GM21786 (cell line): ENCODE measurements around the gene DCAF17.
"Not testable (repeated sequence)": the region's sequence is repeated elsewhere in the genome, so short reads cannot be mapped to it uniquely, and the experiment has no call there.

Experiments used
- ATAC-seq: cut with Tn5 transposase; IDR thresholded peaks from one replicate; pipeline ENCODE4 v1.9.1; 2021; ENCODE audit not compliant: unreplicated experiment

DCAF17 gene

DNA sequence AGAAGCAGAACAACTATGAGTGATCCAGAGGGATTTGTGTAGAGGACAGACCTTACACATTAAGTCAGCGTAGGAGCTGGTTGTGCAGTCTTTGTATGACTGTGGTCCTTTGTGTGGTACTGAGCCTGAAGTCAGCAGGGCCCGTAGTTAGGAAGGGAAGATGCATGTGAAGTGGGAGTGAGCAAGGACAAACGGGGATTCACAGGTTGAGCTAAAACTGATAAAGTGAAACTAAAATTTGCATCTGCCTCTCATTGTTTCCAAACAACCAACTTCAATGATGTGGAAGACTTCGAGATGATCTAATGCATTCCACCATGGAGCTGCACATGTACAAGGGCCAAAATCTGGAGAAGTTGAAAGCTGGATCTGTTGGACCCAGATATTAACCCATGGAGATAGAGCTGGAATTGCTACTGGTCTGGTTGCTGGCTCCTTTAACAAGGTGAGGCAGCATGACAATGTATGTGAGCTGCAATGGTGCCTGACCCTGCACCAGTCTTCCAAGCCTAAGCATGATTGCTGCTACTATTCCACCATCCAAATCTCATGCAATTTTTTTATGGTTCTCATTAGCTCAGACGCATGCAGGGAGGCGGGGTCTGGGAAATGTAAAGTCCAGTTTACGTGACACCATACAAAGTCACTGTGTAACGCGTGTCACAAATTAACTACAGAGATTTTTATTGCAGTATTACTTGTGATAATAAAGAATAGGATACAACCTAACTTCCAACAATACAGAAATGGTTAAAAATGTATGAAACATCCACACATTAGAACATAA is 76.1 kb downstream of the DCAF17 start:
- ATAC-seq = peak; percentile 65

DNA sequence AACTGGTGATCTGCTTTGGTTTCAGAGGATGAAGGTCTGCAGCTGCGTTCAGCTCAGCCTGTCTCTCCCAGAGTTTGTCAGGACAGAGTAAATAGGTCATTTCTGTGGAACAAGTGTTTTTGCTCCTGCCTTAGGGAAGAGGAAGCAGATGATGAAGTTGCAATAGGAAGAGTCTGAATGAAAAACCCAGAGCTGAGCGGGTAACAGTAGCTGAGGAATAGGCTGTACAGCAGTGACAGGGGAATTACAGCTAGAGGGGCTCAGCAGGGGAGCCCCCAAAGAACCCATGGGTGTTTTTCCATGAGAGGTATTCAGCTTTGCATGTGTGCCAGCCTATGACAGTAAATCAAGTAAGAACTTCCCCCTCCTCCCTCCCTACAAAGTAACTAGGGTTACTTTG is 78.0 kb downstream of the DCAF17 start:
- no peak for ATAC-seq

- ATAC-seq = no peak
Observed at GRCh38 chr2:171512683-171513195, 78.7 kb downstream of the DCAF17 start.

DNA sequence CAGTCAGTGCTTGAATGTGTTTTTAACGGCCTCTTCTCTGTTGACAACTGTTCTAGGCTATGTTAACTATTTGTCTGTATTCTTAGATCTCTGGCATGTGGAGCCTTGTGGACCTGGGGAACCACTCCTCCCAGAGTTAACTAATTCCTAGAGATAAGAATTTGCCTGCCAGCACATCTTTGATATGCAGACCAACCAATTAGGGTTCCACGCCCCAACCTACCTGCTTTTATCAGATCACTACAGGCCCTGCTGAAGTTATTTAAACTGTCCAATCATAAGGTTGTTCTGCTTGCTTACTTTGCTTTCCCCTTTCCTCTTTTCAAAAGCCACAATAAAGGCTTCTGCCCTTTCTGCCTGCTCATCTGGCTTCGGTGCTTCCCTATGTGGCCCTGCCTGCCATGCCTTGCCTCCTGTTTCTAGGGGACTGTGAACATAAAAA is 79.7 kb downstream of the DCAF17 start:
- ATAC-seq = no peak

GRCh38 chr2:171514908-171515582 is 81.0 kb downstream of the DCAF17 start:
- no peak for ATAC-seq

GRCh38 chr2:171515672-171516298 is 81.8 kb downstream of the DCAF17 start:
- no peak for ATAC-seq

DNA sequence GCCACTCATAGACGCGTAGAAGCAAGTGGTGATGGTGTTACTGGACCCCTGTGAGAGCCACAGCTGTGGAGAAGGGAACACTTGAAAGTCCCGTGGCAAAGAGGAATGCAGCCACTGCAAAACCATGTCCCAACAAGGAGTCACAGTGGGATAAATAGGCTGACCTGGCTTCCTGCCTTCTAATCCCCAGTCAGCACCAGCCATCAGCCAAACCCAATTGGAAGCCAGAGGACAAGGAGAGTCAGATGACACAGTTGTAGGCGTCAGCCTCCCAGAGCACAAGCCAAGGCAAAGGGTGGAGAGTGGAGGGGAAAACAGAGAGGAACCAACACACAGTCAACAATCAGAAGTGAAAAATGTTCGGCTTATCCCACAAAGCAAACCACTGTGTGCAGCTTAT is 82.8 kb downstream of the DCAF17 start:
- ATAC-seq = no peak

GRCh38 chr2:171520471-171520870 is 86.4 kb downstream of the DCAF17 start:
- ATAC-seq = no peak

DNA sequence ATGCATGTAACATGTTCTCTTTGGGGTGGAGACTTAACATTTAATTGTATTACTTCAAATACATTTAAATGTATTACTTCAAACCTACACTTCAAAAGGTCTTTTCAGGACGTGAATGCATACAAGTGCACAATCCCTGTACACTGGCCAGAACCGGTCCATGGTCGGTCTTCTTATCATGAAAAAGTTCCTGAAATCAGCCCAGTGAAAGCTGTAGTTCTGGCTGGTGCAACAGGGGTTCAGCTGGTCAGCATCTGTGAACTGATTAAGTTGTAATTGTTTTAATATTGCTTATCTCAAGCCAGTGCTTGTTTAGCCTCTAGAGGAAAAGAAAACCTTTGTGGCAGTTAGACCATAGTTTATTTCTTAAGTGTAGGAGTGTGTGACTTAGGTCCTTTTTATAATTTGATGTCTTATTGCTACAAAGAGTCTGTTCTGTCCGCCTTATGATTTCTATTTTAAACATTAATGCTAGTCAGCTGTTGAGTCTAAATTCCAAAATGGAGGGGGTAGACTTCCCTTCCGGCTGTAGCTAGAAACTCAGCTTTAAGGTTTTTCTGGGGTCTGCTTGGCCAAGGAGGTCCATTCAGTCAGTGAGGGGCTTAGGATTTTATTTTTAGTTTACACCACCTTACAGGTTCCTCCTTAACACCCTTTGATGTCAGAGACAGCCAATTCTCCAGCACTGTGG is 87.5 kb downstream of the DCAF17 start:
- ATAC-seq = no peak

- peak; percentile 50 for ATAC-seq
Observed at GRCh38 chr2:171522052-171522787, 88.2 kb downstream of the DCAF17 start, which contains the start of gene CYBRD1. TSS of gene CYBRD1 (plus strand) at chr2:171522474. CDS start at chr2:171522546, 72 bp downstream.

DNA sequence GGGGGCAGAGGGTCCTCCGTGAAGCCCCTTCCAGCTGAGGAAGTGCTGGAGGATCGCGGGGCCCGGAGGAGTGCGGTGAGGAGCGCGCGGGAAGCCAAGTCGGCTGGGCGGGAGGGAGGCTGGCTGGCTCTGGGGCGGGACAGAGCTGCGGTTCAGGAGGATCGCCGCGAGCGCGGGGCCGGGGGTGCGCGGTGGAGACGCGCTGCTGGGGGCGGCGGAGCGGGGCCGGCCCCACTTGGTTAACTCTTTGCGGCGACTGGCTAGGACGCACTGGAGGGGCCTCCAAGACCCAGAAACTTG is 88.7 kb downstream of the DCAF17 start:
- peak; percentile 5 for ATAC-seq

GRCh38 chr2:171523088-171524017 is 89.3 kb downstream of the DCAF17 start:
- peak; percentile 45 for ATAC-seq

DNA sequence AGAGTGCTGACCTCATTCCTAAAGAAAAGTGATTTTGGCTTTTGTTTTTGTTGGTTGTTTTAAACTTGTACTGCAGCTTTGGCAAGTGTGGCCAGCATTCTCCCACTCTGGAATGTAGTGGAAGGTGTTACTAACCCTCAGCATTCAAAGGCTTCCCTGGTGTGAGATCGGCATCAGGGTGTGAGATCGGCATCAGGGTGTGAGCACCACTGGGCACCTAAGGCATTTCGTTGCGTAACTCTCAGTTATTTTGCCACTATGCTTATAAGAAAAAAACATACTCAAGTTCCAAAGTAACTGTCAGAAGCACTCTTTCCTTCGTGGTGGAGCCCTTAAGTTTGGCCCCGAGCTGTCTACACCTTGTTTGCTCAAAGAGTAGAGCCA is 90.0 kb downstream of the DCAF17 start:
- ATAC-seq = no peak

GRCh38 chr2:171529914-171530313 is 95.9 kb downstream of the DCAF17 start:
- ATAC-seq = no peak

DNA sequence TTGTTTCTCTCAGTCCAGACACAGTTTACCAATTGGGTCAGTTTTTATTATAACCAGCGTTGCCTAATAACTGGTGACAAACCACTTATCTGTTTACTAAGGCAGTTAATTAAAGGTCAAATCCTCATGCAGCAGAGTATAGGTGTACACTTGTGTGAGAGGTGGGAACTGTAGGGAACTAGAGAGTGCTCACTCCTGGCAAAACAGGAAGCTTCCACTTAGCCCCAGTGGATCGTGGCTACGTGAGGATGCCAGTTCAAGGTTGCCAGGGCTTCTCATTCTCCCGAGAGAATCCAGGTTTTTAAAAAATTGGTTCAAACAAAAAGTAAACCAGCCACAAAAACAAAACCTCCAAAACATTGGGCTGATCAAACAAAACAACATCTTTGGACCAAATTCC is 96.4 kb downstream of the DCAF17 start:
- ATAC-seq = no peak

DNA sequence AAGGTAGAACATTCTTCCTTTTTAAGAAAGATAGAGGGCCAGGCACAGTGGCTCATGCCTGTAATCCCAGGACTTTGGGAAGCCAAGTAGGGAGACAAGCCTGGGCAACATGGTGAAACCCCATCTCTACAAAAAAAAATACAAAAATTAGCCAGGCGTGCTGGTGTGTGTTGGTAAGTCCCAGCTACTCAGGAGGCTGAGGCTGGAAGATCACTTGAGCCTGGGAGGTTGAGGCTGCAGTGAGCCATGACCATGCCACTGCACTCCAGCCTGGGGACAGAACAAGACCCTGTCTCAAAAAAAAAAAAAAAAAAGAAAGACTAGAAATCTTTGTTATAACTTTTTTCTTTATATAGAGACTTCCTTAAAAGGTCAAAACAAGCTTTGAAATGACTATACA is 96.8 kb downstream of the DCAF17 start:
- ATAC-seq = not testable (repeated sequence)

DNA sequence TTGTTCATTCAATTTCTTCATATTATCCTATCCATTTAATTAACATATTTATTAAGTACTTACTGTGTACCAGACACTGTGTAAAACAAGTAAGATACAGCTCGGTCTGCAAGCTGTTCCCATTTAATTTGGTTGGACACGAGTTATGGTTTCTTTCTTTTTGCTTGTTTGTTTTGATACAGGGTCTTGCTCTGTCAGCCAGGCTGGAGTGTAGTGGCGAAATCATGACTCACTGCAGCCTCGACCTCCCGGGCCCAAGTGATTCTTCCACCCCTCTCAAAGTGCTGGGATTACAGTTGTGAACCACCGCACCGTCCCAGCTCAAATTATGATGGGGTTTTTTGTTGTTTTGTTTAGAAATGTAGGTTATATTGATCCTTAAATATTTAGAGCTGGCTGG is 97.3 kb downstream of the DCAF17 start:
- ATAC-seq = no peak

DNA sequence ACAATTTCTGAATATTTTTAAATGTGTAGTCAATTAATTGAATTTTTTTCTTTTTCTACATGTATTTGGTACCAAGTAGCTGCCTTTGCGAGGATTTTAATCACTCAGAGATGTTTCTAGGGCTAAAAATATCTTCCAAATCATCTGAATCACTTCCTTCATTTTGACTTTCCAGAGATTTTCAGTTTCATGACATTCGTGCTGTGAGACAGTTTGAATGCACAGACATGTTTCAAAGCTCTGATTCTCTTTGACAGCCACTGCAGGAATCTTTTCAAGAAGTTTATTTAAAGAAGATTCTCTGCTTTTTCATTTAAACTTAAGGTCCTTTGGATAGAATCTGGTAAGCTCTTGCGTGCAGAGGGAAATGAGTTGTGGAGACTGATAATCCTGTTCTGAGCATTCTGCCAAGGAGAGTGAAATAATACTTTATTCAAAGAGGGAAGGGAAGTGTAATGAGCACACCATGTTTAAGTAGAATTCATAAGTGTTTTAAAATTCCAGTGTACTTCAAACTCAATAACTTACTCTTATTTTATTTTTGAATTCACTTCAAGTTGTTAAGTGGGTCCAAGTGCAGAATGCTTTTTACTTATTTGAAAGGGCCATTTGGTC is 97.9 kb downstream of the DCAF17 start:
- ATAC-seq = no peak

DNA sequence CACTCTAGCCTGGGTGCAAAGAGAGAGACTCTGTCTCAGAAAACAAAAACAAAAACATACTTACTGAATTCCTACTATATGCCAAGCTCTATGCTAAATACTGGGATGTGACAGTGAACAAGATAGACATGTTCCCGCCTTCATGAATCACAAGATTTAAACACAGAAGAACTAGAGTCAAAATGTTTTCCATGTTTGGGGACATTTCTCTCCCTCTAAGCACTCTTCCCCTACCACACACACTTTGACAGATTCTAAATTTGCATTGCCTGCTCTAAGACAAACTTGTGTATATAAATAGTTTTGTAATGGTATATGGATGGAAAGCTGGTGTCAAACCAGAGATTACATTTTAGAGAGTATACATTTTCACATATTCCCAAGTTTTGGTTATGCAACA is 99.3 kb downstream of the DCAF17 start:
- ATAC-seq = no peak
